DMS 273 (cell line): ENCODE results near the gene ZNF292.
"Not testable (repeated sequence)": the region's sequence is repeated elsewhere in the genome, so short reads cannot be mapped to it uniquely, and the experiment has no call there.

Source experiments
- DNase-seq: peaks from one replicate; lab custom pipeline; 2025; ENCODE audit not compliant: unreplicated experiment; lab: John Stamatoyannopoulos, UW

ZNF292 gene

GRCh38 chr6:87210979-87211378 is 55.6 kb downstream of the ZNF292 start:
- no peak for DNase-seq

DNA sequence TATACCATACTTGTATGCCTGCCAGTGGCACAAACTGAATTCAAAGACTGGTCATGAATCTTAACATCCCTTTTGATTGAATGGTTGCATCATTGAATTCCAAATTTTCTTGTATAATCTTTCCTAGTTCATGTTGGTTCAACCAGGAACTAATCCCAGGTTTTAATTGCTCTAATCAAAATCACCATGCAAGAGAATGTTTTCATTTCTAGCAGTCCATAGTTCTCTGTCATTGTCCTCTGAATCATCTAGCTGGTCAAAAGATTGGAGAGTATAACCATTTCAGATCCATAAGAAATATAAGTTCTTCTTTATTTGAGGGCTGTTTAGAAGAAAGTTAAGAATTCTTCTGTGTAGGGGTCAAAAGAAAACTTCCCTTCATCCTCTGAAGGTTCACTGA is 57.2 kb downstream of the ZNF292 start:
- no peak for DNase-seq

GRCh38 chr6:87213364-87213763 is 58.0 kb downstream of the ZNF292 start:
- DNase-seq: no peak

- no peak for DNase-seq
Measured at GRCh38 chr6:87214831-87215230, 59.5 kb downstream of the ZNF292 start.

GRCh38 chr6:87220997-87221396 is 65.6 kb downstream of the ZNF292 start:
- DNase-seq: no peak

DNA sequence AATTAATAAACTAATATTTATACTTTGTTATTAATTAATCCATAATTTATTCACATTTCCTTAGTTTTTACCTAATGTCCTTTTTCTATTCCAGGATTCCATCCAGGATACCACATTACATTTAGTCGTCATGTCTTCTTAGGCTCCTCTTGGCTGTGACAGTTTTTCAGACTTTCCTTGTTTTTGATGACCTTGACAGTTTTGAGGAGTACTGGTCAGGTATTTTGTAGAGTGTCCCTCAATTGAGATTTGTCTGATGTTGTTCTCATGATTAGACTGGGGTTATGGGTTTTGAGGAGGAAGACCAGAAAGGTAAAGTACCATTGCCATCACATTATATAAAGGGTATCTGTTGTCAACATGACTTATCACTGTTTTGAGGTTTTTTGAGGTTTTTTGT is 67.3 kb downstream of the ZNF292 start:
- no peak for DNase-seq

DNA sequence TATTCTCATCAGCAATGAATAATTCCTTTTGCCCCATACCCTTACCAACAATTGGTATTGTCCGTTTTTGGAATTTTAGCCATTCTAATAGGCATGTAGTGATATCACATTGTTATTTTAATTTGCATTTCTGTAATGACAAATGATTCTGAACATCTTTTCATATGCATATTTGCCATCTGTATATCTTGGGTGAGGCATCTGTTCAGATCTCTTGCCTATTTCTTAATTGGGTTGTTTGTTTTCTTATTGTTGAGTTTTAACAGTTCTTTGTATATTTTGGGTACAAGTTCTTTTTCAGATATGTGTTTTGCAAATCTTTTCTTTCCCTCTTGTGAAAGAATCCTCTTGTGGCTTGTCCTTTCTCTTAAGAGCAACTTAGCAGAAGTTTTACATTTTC is 69.6 kb downstream of the ZNF292 start:
- DNase-seq: peak; percentile 29

DNA sequence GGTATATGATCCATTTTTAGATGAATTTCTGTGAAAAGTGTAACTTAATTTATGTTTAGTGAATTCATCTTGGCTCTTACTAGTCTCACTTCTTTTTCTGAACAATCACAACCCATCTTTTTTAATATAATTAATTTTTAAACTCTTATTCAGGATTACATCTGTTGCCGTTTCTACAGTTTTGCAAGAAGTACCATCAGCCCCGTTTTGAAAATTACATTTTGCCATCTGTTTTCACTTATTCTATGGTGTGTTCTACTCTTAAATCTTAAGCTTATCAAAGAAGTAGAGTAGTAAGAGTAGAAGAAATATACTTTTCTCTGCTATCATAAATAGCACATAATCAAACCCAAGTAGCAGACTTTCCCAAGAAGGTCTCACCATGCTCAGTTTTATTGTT is 70.1 kb downstream of the ZNF292 start:
- DNase-seq: no peak

GRCh38 chr6:87225937-87226336 is 70.6 kb downstream of the ZNF292 start:
- DNase-seq: peak; percentile 6

DNA sequence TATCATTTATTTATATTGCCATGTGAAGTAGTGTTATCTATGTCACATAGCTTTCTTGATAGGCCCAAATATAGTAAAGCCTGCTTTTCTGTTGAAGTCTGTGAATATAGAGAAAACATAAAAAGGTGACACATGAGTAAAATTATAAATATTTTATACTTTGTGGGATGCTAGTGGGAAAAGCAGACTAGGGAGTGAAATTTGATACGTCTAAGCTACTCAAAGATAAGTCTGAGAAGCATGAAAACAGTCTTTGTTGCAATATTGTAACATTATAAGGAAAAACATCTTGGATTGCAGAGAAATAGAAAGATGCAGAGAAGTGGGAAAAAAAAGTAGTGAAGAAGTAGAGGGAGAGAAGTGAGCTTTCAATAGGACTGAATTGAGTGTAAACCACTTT is 75.4 kb downstream of the ZNF292 start:
- no peak for DNase-seq

DNA sequence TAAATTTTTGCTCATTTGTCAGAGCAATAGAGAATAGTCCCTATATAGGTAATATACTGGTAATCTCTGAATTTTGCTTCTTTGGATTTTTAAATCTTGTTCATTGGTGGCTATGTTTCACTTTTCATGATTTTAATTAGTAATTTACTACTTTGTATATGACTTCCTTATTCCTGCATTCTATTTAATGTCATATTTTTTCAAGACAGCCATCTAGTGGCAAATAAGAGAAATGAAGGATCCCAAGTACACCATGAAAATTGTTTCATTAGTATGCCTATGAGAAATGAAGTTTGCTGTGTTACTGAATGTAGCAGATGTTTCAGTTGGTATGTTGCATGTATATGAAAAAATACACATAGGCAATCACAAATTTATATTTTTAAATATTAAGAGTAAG is 82.4 kb downstream of the ZNF292 start:
- peak; percentile 13 for DNase-seq

DNA sequence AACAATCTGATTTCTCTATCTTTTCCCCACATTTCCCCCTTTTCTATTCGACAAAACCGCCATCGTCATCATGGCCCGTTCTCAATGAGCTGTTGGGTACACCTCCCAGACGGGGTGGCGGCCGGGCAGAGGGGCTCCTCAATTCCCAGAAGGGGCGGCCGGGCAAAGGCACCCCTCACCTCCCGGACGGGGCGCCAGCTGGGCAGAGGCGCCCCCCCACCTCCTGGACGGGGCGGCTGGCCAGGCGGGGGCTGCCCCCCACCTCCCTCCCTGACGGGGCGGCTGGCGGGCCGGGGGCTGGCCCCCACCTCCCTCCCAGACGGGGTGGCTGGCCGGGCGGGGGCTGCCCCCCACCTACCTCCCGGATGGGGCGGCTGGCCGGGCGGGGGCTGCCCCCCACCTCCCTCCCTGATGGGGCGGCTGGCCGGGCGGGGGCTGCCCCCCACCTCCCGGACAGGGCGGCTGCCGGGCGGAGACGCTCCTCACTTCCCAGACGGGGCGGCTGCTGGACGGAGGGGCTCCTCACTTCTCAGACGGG is 83.8 kb downstream of the ZNF292 start:
- not testable (repeated sequence) for DNase-seq

DNA sequence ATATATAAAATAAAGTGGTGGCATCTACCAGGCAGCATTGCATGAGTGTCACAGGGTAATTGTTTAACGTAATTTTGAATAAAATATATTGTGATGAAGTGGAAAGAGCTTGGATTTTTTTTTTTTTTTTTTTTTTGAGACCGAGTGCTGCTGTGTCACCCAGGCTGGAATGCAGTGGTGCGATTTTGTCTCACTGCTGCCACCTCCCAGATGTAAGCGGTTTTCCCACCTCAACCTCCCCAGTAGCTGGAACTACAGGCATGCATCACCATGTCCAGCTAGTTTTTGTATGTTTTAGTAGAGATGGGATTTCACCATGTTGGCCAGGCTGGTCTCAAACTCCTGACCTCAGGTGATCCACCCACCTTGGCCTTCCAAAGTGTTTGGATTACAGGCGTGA is 85.9 kb downstream of the ZNF292 start:
- no peak for DNase-seq

DNA sequence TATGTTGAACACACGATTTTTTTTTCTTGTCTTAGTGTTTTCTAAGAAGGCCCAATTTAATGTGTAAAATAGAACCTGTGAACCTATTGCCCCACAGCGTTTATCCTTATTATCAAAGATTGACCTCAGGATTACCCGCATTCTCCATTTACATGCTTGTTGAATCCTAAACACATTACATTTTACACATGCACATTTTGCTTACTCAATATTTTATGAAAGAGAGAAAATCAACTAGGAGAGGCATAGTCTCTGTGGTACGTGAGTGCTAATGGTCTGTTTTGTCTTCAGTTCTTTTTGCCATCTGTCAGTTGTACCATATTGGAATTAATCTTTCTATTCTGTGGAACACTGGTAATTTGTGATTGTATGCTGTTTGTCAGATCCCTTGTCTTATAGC is 86.9 kb downstream of the ZNF292 start:
- no peak for DNase-seq

GRCh38 chr6:87243812-87244211 is 88.4 kb downstream of the ZNF292 start:
- DNase-seq: no peak

GRCh38 chr6:87244380-87244779 is 89.0 kb downstream of the ZNF292 start:
- DNase-seq: no peak

DNA sequence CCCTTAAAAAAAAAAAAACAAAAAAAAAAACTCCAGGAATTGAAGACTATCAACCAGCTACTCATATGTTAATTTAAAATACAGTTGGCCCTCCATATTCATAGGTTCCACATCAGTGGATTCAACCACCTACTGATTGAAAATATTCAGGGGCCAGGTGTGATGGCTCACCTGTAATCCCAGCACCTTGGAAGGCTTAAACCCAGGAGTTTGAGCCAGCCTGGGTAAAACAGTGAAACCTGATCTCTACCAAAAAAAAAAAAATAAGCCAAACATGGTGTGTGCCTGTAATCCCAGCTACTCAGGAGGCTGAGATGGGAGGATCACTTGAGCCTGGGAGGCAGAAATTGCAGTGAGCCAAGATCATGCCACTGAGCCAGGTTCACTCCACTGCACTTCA is 94.7 kb downstream of the ZNF292 start:
- DNase-seq: no peak

DNA sequence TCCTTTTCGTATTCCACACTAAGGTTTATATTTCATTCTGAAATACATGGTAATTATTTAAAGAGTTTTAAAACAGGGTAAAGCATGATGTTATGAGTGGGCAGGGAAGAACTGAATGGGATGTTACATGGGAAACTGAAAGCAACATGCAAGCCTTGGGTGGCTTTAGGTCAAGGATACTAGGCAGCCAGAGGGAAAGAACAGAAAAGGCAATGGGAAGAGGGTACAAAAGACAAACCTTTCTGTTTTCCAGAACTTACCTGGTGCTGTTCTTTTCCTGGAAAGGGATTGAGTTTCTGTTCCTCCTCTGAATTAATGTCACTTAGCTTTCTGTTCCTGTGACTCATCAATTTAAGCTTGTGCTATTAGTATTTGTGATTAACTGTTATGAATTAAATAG is 95.9 kb downstream of the ZNF292 start:
- no peak for DNase-seq

DNA sequence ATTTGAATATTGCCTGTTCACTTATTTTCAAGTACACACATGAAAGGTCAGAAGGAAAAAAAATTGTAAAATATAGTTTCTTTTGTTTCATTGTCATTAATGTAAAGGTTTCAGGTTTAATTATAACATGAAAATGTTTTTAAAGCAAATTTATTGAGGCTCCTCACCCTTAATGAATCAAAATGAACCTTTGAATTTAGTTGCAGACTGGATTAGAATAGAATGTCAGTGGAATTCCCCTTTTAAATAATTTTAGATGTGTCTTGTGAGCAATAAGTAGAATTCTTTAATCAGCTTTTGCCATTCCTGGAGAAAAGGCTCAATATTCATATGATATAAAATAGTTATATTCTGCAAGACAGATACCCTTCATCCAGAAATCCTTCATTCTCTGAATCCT is 96.4 kb downstream of the ZNF292 start:
- no peak for DNase-seq

- no peak for DNase-seq
Measured at GRCh38 chr6:87257046-87257445, 101.7 kb downstream of the ZNF292 start.

- no peak for DNase-seq
Measured at GRCh38 chr6:87257565-87257964, 102.2 kb downstream of the ZNF292 start.

GRCh38 chr6:87257975-87258374 is 102.6 kb downstream of the ZNF292 start:
- DNase-seq: no peak

- DNase-seq: no peak
Measured at GRCh38 chr6:87259791-87260190, 104.4 kb downstream of the ZNF292 start.

DNA sequence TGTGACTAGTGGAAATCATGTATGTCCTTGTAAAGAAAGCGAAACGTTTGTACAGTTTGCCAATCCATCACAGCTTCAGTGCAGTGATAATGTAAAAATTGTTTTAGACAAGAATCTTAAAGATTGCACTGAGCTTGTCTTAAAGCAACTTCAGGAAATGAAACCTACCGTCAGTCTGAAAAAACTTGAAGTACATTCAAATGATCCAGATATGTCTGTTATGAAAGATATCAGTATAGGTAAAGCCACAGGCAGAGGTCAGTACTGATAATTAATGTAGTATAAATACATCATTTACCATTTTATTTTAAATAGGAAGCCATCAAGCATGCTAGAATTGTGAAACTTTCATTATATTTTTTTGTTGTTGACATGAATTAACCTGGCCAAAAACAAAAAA is 106.2 kb downstream of the ZNF292 start:
- no peak for DNase-seq
